Spleen (tissue), 11 donors: ENCODE results near the gene FKBP15. TPM values are rescaled to one million over a fixed set of nuclear protein-coding genes. Genes with fewer than 3 reads are reported as not detected.

Source experiments
- DNase-seq: peaks from one replicate; pipeline ENCODE4 v3.0.0-alpha.2; 2020
- H3K27ac ChIP-seq, 8 donors: fragments of 200-600 bp; sonication (generic) in 7 of 8; 1 replicate in 4 of 8; 2 replicates in 4 of 8; pipeline versions ENCODE4 v1.5.0 to v1.8.0; 2016 to 2021; ENCODE audit warnings: inconsistent platforms in 4 of 8, mild to moderate bottlenecking in 4 of 8, moderate library complexity in 1 of 8
- H3K27me3 ChIP-seq, 7 donors: fragments of 200-600 bp; sonication (generic) in 6 of 7; replicated peaks in 1 of 7; 1 replicate in 4 of 7; 2 replicates in 3 of 7; pipeline versions ENCODE4 v1.5.0 to v1.8.0; 2016 to 2021; ENCODE audit warnings: inconsistent platforms in 3 of 7, mild to moderate bottlenecking in 1 of 7
- H3K36me3 ChIP-seq, 6 donors: fragments of 200-600 bp; sonication (generic) in 5 of 6; 1 replicate in 4 of 6; 2 replicates in 2 of 6; pipeline versions ENCODE4 v1.5.0 to v1.8.0; 2016 to 2021; ENCODE audit warnings: inconsistent platforms in 2 of 6
- H3K4me1 ChIP-seq, 6 donors: fragments of 200-600 bp; sonication (generic) in 5 of 6; 1 replicate in 3 of 6; 2 replicates in 3 of 6; pipeline versions ENCODE4 v1.5.0 to v1.8.0; 2016 to 2021; ENCODE audit warnings: inconsistent platforms in 3 of 6
- H3K4me3 ChIP-seq, 8 donors: fragments of 200-600 bp; sonication (generic) in 7 of 8; 1 replicate in 4 of 8; 2 replicates in 4 of 8; pipeline versions ENCODE4 v1.5.0 to v1.8.0; 2016 to 2021; ENCODE audit warnings: inconsistent platforms in 4 of 8, mild to moderate bottlenecking in 4 of 8, moderate library complexity in 2 of 8
- H3K9me3 ChIP-seq, 8 donors: fragments of 200-600 bp; sonication (generic) in 7 of 8; 1 replicate in 4 of 8; 2 replicates in 4 of 8; pipeline versions ENCODE4 v1.5.0 to v1.8.0; 2016 to 2021; ENCODE audit warnings: inconsistent platforms in 4 of 8
- POLR2A ChIP-seq, 3 donors: fragments of 450-650 bp; IDR thresholded peaks; one replicate each; pipeline ENCODE4 v1.5.1; 2017; ENCODE audit warnings: antibody characterized with exemption in 3 of 3, mild to moderate bottlenecking in 1 of 3
- POLR2AphosphoS5 ChIP-seq, 3 donors: sonication (generic); formaldehyde crosslinking; IDR thresholded peaks; one replicate each; pipeline ENCODE4 v1.5.1; 2017; ENCODE audit warnings: antibody characterized with exemption in 3 of 3
- WGBS, 5 donors: extraction: QIAGEN DNeasy Blood & Tissue Kit in 3 of 5; methylation state at CpG; one replicate each; pipeline versions ENCODE4 v1.1.5 to v1.1.7; 2013 to 2018; 5-methylcytosine and 5-hydroxymethylcytosine counted together
- intact Hi-C: fragments of 100-400 bp; cut with DNase I; formaldehyde crosslinking; loops from one replicate; pipeline ENCODE4 v1.15.0; 2023; ENCODE audit warnings: low total_unique reads
- polyA plus RNA-seq, 3 donors: library from polyadenylated mRNA; stranded (reverse); fragments of 200-250 nt; gene quantifications; one replicate each; pipeline ENCODE4 v1.2.1, GENCODE V29; 2013
- total RNA-seq, 7 donors: library from RNA; depleted of rRNA in 3 of 7; stranded (reverse); fragments of >200 nt in 3 of 7; fragmentation: NEBNext Ultra II Directional in 4 of 7; extraction: Animal tissue kit (Norgen Biotek cat#: 25700) in 4 of 7; gene quantifications; one replicate each; pipeline versions ENCODE4 v1.1.0 to v1.2.1, GENCODE V29; 2016 to 2021
- TF ChIP-seq, protein P1 (sequence below), 11 experiments: fragments of 200-600 bp in 7 of 11; fragments of 450-650 bp in 4 of 11; sonication (generic) in 4 of 11; IDR thresholded peaks in 8 of 11; conservative IDR thresholded peaks in 3 of 11; 1 replicate in 7 of 11; 2 replicates in 4 of 11; pipeline versions ENCODE4 v1.4.0 to v1.8.0; 2016 to 2021; ENCODE audit warnings: antibody characterized with exemption in 11 of 11, inconsistent platforms in 4 of 11, mild to moderate bottlenecking in 1 of 11
- donor health status: healthy with polysubstance abuse.
- donor health status: DM: no; HTN: no; CAD: no; lungs with moderate emphysema.
- donor health status: DM: no; HTN: no; CAD: no.
- donor health status: Bipolar disorder and iron deficiency.
- donor health status: healthy.
- donor health status: DM: no; HTN: no; CAD: no.
- donor health status: DM: yes; HTN: yes; CAD: no.

Gene FKBP15
- total and polyA plus RNA-seq, 10 donors = 11.5 to 68.0 (median 57.3) TPM

- no peak overlapping the region for H3K4me3 ChIP-seq
- intact Hi-C loops = no loop called here
- no peak overlapping the region for H3K27ac ChIP-seq
- DNase-seq = no peak
- H3K27me3 ChIP-seq = no peaks in the 10 kb centered on the region
- WGBS, 5 donors = 84 to 99% (median 90%) methylated on average over 4 of the region's 4 CpGs
- no peaks in the 10 kb centered on the region for H3K4me1 ChIP-seq
- no peaks in the 10 kb centered on the region for H3K9me3 ChIP-seq
- TF ChIP-seq, protein P1, sequence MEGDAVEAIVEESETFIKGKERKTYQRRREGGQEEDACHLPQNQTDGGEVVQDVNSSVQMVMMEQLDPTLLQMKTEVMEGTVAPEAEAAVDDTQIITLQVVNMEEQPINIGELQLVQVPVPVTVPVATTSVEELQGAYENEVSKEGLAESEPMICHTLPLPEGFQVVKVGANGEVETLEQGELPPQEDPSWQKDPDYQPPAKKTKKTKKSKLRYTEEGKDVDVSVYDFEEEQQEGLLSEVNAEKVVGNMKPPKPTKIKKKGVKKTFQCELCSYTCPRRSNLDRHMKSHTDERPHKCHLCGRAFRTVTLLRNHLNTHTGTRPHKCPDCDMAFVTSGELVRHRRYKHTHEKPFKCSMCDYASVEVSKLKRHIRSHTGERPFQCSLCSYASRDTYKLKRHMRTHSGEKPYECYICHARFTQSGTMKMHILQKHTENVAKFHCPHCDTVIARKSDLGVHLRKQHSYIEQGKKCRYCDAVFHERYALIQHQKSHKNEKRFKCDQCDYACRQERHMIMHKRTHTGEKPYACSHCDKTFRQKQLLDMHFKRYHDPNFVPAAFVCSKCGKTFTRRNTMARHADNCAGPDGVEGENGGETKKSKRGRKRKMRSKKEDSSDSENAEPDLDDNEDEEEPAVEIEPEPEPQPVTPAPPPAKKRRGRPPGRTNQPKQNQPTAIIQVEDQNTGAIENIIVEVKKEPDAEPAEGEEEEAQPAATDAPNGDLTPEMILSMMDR (IDR thresholded peaks at IDR 0.05 in 8 of 11, conservative IDR thresholded peaks at IDR 0.05 in 3 of 11) = no peak
- TF ChIP-seq POLR2A (IDR thresholded peaks at IDR 0.05) (no peak), POLR2AphosphoS5 (IDR thresholded peaks at IDR 0.05) (peak in 1 of 3 donors; percentile 29)
- H3K36me3 ChIP-seq = peaks cover 8 to 100% (median 92%) of the 10 kb centered on the region in 6 donors
Measured at GRCh38 chr9:113164536-113165300, 56.4 kb downstream of the FKBP15 start.

DNA sequence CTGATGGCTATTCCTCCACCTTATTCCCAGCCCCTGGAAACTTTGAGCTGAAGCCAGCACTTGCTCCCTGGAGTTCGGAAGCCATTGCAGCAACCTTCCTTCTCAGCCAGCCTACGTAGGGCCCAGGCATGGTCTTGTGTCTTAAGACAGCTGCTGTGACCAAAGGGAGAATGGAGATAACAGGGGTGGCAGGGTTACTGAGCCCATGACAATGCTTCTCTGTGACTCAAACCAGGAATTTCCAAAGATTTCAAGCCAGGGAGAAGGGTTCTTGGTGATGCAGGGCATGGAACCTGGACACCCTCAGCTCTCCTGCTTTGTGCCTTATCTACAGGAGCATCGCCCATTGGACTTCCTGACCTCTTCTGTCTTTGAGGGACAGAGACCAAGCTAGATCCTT, 58.1 kb downstream of the FKBP15 start:
- H3K9me3 ChIP-seq = no peaks in the 10 kb centered on the region
- DNase-seq = no peak
- H3K4me1 ChIP-seq = peaks cover 0 to 9% (median 0%) of the 10 kb centered on the region in 6 donors
- intact Hi-C loops = no loop called here
- peaks cover 0 to 100% (median 90%) of the 10 kb centered on the region in 6 donors for H3K36me3 ChIP-seq
- H3K27me3 ChIP-seq = no peaks in the 10 kb centered on the region
- no peak overlapping the region for H3K4me3 ChIP-seq
- H3K27ac ChIP-seq = no peak overlapping the region
- TF ChIP-seq POLR2AphosphoS5 (IDR thresholded peaks at IDR 0.05) = peak in 1 of 3 donors; percentile 25
- TF ChIP-seq, protein P1 (IDR thresholded peaks at IDR 0.05 in 8 of 11, conservative IDR thresholded peaks at IDR 0.05 in 3 of 11) = no peak
- WGBS, 5 donors = 59 to 67% (median 63%) methylated on average over 3 of the region's 3 CpGs

DNA sequence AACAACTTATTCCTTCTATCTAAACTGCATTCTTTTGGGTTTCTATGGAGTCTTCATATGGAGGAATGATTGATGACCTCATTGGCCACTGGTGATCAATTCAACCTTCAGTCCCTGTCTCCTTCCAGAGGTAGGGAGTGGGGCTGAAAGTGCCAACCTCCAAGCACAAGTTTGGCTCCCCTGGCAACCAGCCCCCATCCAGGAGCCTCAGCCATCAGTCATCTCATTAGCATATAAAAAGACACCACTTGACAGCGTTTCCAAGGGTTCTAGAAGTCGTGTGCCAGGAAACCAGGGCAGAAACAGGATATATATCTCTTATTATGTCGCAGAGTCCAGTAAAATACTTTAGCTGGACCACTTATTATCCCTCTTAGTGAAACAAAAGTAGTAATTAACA, 60.5 kb downstream of the FKBP15 start:
- H3K36me3 ChIP-seq = peaks cover 0 to 96% (median 67%) of the 10 kb centered on the region in 6 donors
- TF ChIP-seq POLR2A (IDR thresholded peaks at IDR 0.05) (no peak), POLR2AphosphoS5 (IDR thresholded peaks at IDR 0.05) (no peak)
- TF ChIP-seq, protein P1 (IDR thresholded peaks at IDR 0.05 in 8 of 11, conservative IDR thresholded peaks at IDR 0.05 in 3 of 11) = no peak
- H3K4me3 ChIP-seq = no peak overlapping the region
- no peaks in the 10 kb centered on the region for H3K9me3 ChIP-seq
- no peak for DNase-seq
- H3K27me3 ChIP-seq = no peaks in the 10 kb centered on the region
- intact Hi-C loops = no loop called here
- 45 to 62% (median 49%) methylated on average over 3 of the region's 3 CpGs for WGBS, 5 donors
- H3K27ac ChIP-seq = no peak overlapping the region
- peaks cover 0 to 34% (median 14%) of the 10 kb centered on the region in 6 donors for H3K4me1 ChIP-seq

DNA sequence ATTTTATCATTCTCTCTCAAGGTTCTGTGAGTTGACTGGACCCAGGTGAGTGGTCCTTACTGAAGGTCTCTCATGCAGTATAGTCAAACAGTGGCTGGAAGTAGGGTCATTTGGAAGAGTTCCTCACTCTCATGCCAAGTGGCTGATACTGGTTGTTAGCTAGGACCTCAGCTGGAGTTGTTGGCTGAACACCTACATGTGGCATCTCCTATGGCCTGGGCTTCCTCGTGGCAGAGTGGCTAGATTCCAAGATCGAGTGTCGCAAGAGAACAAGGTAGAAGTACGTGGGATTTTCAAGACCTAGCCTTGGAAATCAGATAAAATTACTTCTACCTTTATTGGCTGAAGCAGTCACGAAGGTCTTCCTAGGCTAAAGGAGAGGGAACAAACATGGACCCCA, 62.6 kb downstream of the FKBP15 start:
- WGBS, 5 donors = 83 to 93% (median 92%) methylated on average over 5 of the region's 5 CpGs
- H3K36me3 ChIP-seq = peaks cover 0 to 85% (median 47%) of the 10 kb centered on the region in 6 donors

More for the DNA sequence above, 62.6 kb downstream of the FKBP15 start:
- Histone ChIP-seq H3K4me3 (no peak overlapping the region), H3K4me1 (peaks cover 0 to 55% (median 32%) of the 10 kb centered on the region in 6 donors), H3K27me3 (no peaks in the 10 kb centered on the region), H3K9me3 (no peaks in the 10 kb centered on the region), H3K27ac (peak overlapping the region in 2 of 8 donors; percentile 96)
- DNase-seq = no peak
- intact Hi-C loops = no loop called here
- TF ChIP-seq POLR2AphosphoS5 (IDR thresholded peaks at IDR 0.05) = peak in 1 of 3 donors; percentile 20
- TF ChIP-seq POLR2A (IDR thresholded peaks at IDR 0.05) = no peak
- TF ChIP-seq, protein P1 (IDR thresholded peaks at IDR 0.05 in 8 of 11, conservative IDR thresholded peaks at IDR 0.05 in 3 of 11) = no peak
